Motor neuron (in vitro differentiated cells): ENCODE measurements around the gene MTARC2. TPM values are rescaled to one million over a fixed set of nuclear protein-coding genes. Genes with fewer than 3 reads are reported as not detected.
"Not testable (repeated sequence)": the region's sequence is repeated elsewhere in the genome, so short reads cannot be mapped to it uniquely, and the experiment has no call there.

Experiments
- ATAC-seq, 8 experiments: fragments of 200-7000 bp; cut with Tn5 transposase; replicated peaks in 6 of 8; 2 replicates each; pipeline ENCODE4 v1.8.0; 2021; ENCODE audit warnings: mild to moderate bottlenecking in 8 of 8, moderate library complexity in 8 of 8
- H3K27ac ChIP-seq, 2 donors: fragments of 250-450 bp; sonication (Bioruptor Pico); 2 replicates each; pipeline ENCODE4 v1.9.0; 2021; ENCODE audit warnings: antibody characterized with exemption in 2 of 2, mild to moderate bottlenecking in 2 of 2, moderate library complexity in 1 of 2
- H3K4me1 ChIP-seq, 2 donors: fragments of 250-450 bp; sonication (Bioruptor Pico); replicated peaks in 1 of 2; 2 replicates each; pipeline ENCODE4 v1.6.1; 2021; ENCODE audit warnings: antibody characterized with exemption in 2 of 2, mild to moderate bottlenecking in 2 of 2, moderate library complexity in 1 of 2
- H3K4me3 ChIP-seq, 5 donors: fragments of 250-450 bp; sonication (Bioruptor Pico); 2 replicates each; pipeline ENCODE4 v1.9.0; 2021; ENCODE audit warnings: antibody characterized with exemption in 5 of 5, mild to moderate bottlenecking in 5 of 5, moderate library complexity in 4 of 5
- WGBS, 10 experiments: fragments of 450-650 bp; shearing (Covaris generic); methylation state at CpG; one replicate each; pipeline ENCODE4 v1.0.0; 2022; 5-methylcytosine and 5-hydroxymethylcytosine counted together
- in situ Hi-C, 9 experiments: fragments of 400-800 bp; cut with MboI; loops; one replicate each; pipeline ENCODE4 v1.15.0; 2021; ENCODE audit warnings: low sequenced_read_pairs in 9 of 9, low pct_unique_long_range_greater_than_20kb in 2 of 9; ENCODE audit not compliant: unreplicated experiment in 9 of 9
- total RNA-seq, 8 experiments: library from RNA; unstranded; fragments of 300-600 nt; gene quantifications; 2 replicates each; pipeline versions ENCODE4 v1.2.3 to v1.2.4, GENCODE V29; 2022

The MTARC2 gene
- total RNA-seq, 8 experiments from 2014 or later, result 1.9 to 9.3 (median 2.8) TPM; not detected in 2

- no peak for ATAC-seq
Measured at GRCh38 chr1:220710333-220710732, 37.8 kb upstream of the MTARC2 start.

GRCh38 chr1:220711056-220711809 is 36.9 kb upstream of the MTARC2 start:
- Histone ChIP-seq H3K4me1 (no peaks in the 10 kb centered on the region), H3K4me3 (no peak overlapping the region), H3K27ac (no peak overlapping the region)
- WGBS, 10 experiments, result 29 to 93% (median 86%) methylated on average over 2 to 9 of the region's 9 CpGs; no CpG with 5 or more reads in 1 of the 10 experiments
- ATAC-seq, result no peak
- in situ Hi-C loops, result no loop called here

More at GRCh38 chr1:220710333-220710732, 37.8 kb upstream of the MTARC2 start:
- Histone ChIP-seq H3K27ac (no peak overlapping the region), H3K4me3 (no peak overlapping the region), H3K4me1 (no peaks in the 10 kb centered on the region)
- WGBS, 10 experiments, result 80% methylated on average over 1 of the region's 4 CpGs; no CpG with 5 or more reads in 8 of the 10 experiments
- in situ Hi-C loops, result no loop called here

GRCh38 chr1:220715986-220716385 is 32.1 kb upstream of the MTARC2 start:
- 20 to 95% (median 81%) methylated on average over 1 to 5 of the region's 5 CpGs for WGBS, 10 experiments
- not testable (repeated sequence) for ATAC-seq

GRCh38 chr1:220717800-220718640 is 30.1 kb upstream of the MTARC2 start:
- H3K4me3 ChIP-seq, result no peak overlapping the region
- WGBS, 10 experiments, result 32 to 95% (median 87%) methylated on average over 3 to 19 of the region's 20 CpGs; no CpG with 5 or more reads in 2 of the 10 experiments
- no peak for ATAC-seq
- no peak overlapping the region for H3K27ac ChIP-seq
- no peaks in the 10 kb centered on the region for H3K4me1 ChIP-seq
- in situ Hi-C loops, result no loop called here

More at GRCh38 chr1:220715986-220716385, 32.1 kb upstream of the MTARC2 start:
- H3K27ac ChIP-seq, H3K4me1 ChIP-seq, H3K4me3 ChIP-seq, in situ Hi-C loops: not testable (repeated sequence)

- H3K4me3 ChIP-seq, H3K4me1 ChIP-seq, H3K27ac ChIP-seq, in situ Hi-C loops, ATAC-seq: not testable (repeated sequence)
- WGBS, 10 experiments, result 49 to 97% (median 83%) methylated on average over 1 to 5 of the region's 7 CpGs; no CpG with 5 or more reads in 1 of the 10 experiments
Measured at GRCh38 chr1:220721266-220721665, 26.9 kb upstream of the MTARC2 start.

- no peak overlapping the region for H3K27ac ChIP-seq
- no peak for ATAC-seq
- H3K4me1 ChIP-seq, result no peaks in the 10 kb centered on the region
- 30 to 92% (median 82%) methylated on average over 1 to 3 of the region's 3 CpGs; no CpG with 5 or more reads in 3 of the 10 experiments for WGBS, 10 experiments
- no peak overlapping the region for H3K4me3 ChIP-seq
- in situ Hi-C loops, result loop anchor here in 1 of 9 experiments (25.0 kb wide), 1 partner anchor 439 kb away; no protein-coding TSS in a partner anchor
Measured at GRCh38 chr1:220726634-220727033, 21.5 kb upstream of the MTARC2 start.

GRCh38 chr1:220727519-220727918 is 20.6 kb upstream of the MTARC2 start:
- 43 to 100% (median 73%) methylated on average over 1 of the region's 1 CpG; no CpG with 5 or more reads in 4 of the 10 experiments for WGBS, 10 experiments
- ATAC-seq, result no peak
- H3K27ac ChIP-seq, result no peak overlapping the region
- H3K4me1 ChIP-seq, result no peaks in the 10 kb centered on the region
- no peak overlapping the region for H3K4me3 ChIP-seq
- in situ Hi-C loops, result loop anchor here in 1 of 9 experiments (25.0 kb wide), 1 partner anchor 440 kb away; no protein-coding TSS in a partner anchor

- WGBS, 10 experiments, result 0 to 100% (median 82%) methylated on average over 1 to 2 of the region's 2 CpGs; no CpG with 5 or more reads in 2 of the 10 experiments
- no peak for ATAC-seq
- in situ Hi-C loops, result loop anchor here in 1 of 9 experiments (25.0 kb wide), 1 partner anchor 443 kb away; no protein-coding TSS in a partner anchor
- Histone ChIP-seq H3K4me3 (no peak overlapping the region), H3K4me1 (no peaks in the 10 kb centered on the region), H3K27ac (no peak overlapping the region)
Measured at GRCh38 chr1:220730486-220730885, 17.6 kb upstream of the MTARC2 start.

- no peaks in the 10 kb centered on the region for H3K4me1 ChIP-seq
- 57 to 100% (median 85%) methylated on average over 1 to 3 of the region's 3 CpGs; no CpG with 5 or more reads in 1 of the 10 experiments for WGBS, 10 experiments
- H3K4me3 ChIP-seq, result no peak overlapping the region
- no peak overlapping the region for H3K27ac ChIP-seq
- no peak for ATAC-seq
- in situ Hi-C loops, result loop anchor here in 1 of 9 experiments (25.0 kb wide), 1 partner anchor 445 kb away; no protein-coding TSS in a partner anchor
Measured at GRCh38 chr1:220732137-220732536, 16.0 kb upstream of the MTARC2 start.

- no peak overlapping the region for H3K27ac ChIP-seq
- WGBS, 10 experiments, result 63 to 100% (median 89%) methylated on average over 2 to 7 of the region's 7 CpGs; no CpG with 5 or more reads in 1 of the 10 experiments
- in situ Hi-C loops, result loop anchor here in 1 of 9 experiments (25.0 kb wide), 1 partner anchor 445 kb away; no protein-coding TSS in a partner anchor
- H3K4me1 ChIP-seq, result no peaks in the 10 kb centered on the region
- no peak for ATAC-seq
- no peak overlapping the region for H3K4me3 ChIP-seq
Measured at GRCh38 chr1:220732621-220733020, 15.5 kb upstream of the MTARC2 start.

GRCh38 chr1:220733086-220733601 is 15.0 kb upstream of the MTARC2 start:
- Histone ChIP-seq H3K4me3 (no peak overlapping the region), H3K27ac (no peak overlapping the region), H3K4me1 (no peaks in the 10 kb centered on the region)
- peak; percentile 81 to 97 (median 88) for ATAC-seq
- WGBS, 10 experiments, result 0 to 66% (median 19%) methylated on average over 1 to 15 of the region's 15 CpGs
- in situ Hi-C loops, result loop anchor here in 1 of 9 experiments (25.0 kb wide), 1 partner anchor 446 kb away; no protein-coding TSS in a partner anchor

- 68 to 98% (median 92%) methylated on average over 2 to 11 of the region's 11 CpGs for WGBS, 10 experiments
- Histone ChIP-seq H3K4me3 (no peak overlapping the region), H3K4me1 (no peaks in the 10 kb centered on the region), H3K27ac (no peak overlapping the region)
- peak in 2 of 8 experiments; percentile 43 to 50 for ATAC-seq
- in situ Hi-C loops, result loop anchor here in 1 of 9 experiments (25.0 kb wide), 1 partner anchor 447 kb away; no protein-coding TSS in a partner anchor
Measured at GRCh38 chr1:220734571-220735326, 13.4 kb upstream of the MTARC2 start.
